ENCODE measurements around the gene FRAS1. TPM values are rescaled to one million over a fixed set of nuclear protein-coding genes. Genes with fewer than 3 reads are reported as not detected.
"Not testable (repeated sequence)": the region's sequence is repeated elsewhere in the genome, so short reads cannot be mapped to it uniquely, and the experiment has no call there.

Gene FRAS1
- total RNA-seq, 2 experiments from 2014 or later: not detected

- H3K4me1 Mint-ChIP-seq (ENCODE audit: low read depth): no peaks in the 10 kb centered on the region
- ChIA-PET POLR2A (no interaction called here), CTCF (no interaction called here)
- DNase-seq (no peak), ATAC-seq (ENCODE audit: poor library complexity) (no peak)
- H3K4me3 Mint-ChIP-seq: no peak overlapping the region
- Histone ChIP-seq H3K9me3 (ENCODE audit: control insufficient read depth in 1 of 2, insufficient read depth in 1 of 2, low read length in 2 of 2) (no peaks in the 10 kb centered on the region), H3K27ac (ENCODE audit: low read depth in 1 of 2, low read length in 2 of 2) (no peak overlapping the region), H3K4me1 (ENCODE audit: insufficient read depth, low read length) (no peaks in the 10 kb centered on the region), H3K27me3 (ENCODE audit: control insufficient read depth in 1 of 2, insufficient read depth in 2 of 2, low read length in 2 of 2) (peaks cover 0 to 9% of the 10 kb centered on the region in 2 experiments), H3K36me3 (ENCODE audit: insufficient read depth, low read length) (no peaks in the 10 kb centered on the region), H3K4me3 (ENCODE audit: low read length) (no peak overlapping the region)
- H3K36me3 Mint-ChIP-seq (ENCODE audit: low read depth): no peaks in the 10 kb centered on the region
- no peak overlapping the region for H3K27ac Mint-ChIP-seq
- intact Hi-C loops (cut with DNase I, micrococcal nuclease): no loop called here
- H3K9me3 Mint-ChIP-seq: no peaks in the 10 kb centered on the region
- H3K27me3 Mint-ChIP-seq: peaks cover 13% of the 10 kb centered on the region
- no peak for TF ChIP-seq CTCF (IDR thresholded peaks at IDR 0.05)
These were observed 266.3 kb downstream of the FRAS1 start for GRCh38 chr4:78323439-78323838.

- Histone ChIP-seq H3K27me3 (ENCODE audit: control insufficient read depth in 1 of 2, insufficient read depth in 2 of 2, low read length in 2 of 2) (peaks cover 0 to 9% of the 10 kb centered on the region in 2 experiments), H3K4me3 (ENCODE audit: low read length) (no peak overlapping the region), H3K9me3 (ENCODE audit: control insufficient read depth in 1 of 2, insufficient read depth in 1 of 2, low read length in 2 of 2) (no peaks in the 10 kb centered on the region), H3K4me1 (ENCODE audit: insufficient read depth, low read length) (no peaks in the 10 kb centered on the region), H3K27ac (ENCODE audit: low read depth in 1 of 2, low read length in 2 of 2) (no peak overlapping the region), H3K36me3 (ENCODE audit: insufficient read depth, low read length) (no peaks in the 10 kb centered on the region)
- DNase-seq (no peak), ATAC-seq (ENCODE audit: poor library complexity) (no peak)
- ChIA-PET POLR2A (no interaction called here), CTCF (no interaction called here)
- peaks cover 5% of the 10 kb centered on the region for H3K27me3 Mint-ChIP-seq
- H3K27ac Mint-ChIP-seq: no peak overlapping the region
- H3K9me3 Mint-ChIP-seq: no peaks in the 10 kb centered on the region
- intact Hi-C loops (cut with DNase I, micrococcal nuclease): no loop called here
- no peaks in the 10 kb centered on the region for H3K4me1 Mint-ChIP-seq (ENCODE audit: low read depth)
- H3K4me3 Mint-ChIP-seq: no peak overlapping the region
- TF ChIP-seq CTCF (IDR thresholded peaks at IDR 0.05): no peak
- no peaks in the 10 kb centered on the region for H3K36me3 Mint-ChIP-seq (ENCODE audit: low read depth)
These were observed 267.5 kb downstream of the FRAS1 start for GRCh38 chr4:78324625-78325024.

- peaks cover 0 to 2% of the 10 kb centered on the region in 2 experiments for H3K27me3 ChIP-seq (ENCODE audit: control insufficient read depth in 1 of 2, insufficient read depth in 2 of 2, low read length in 2 of 2)
These were observed 268.4 kb downstream of the FRAS1 start for GRCh38 chr4:78325271-78326157.

GRCh38 chr4:78328591-78328990 is 271.5 kb downstream of the FRAS1 start:
- CTCF ChIA-PET; H3K4me3 Mint-ChIP-seq; DNase-seq; H3K36me3 Mint-ChIP-seq (ENCODE audit: low read depth); ATAC-seq (ENCODE audit: poor library complexity); H3K9me3 ChIP-seq (ENCODE audit: control insufficient read depth in 1 of 2, insufficient read depth in 1 of 2, low read length in 2 of 2); H3K27me3 ChIP-seq (ENCODE audit: control insufficient read depth in 1 of 2, insufficient read depth in 2 of 2, low read length in 2 of 2); H3K4me3 ChIP-seq (ENCODE audit: low read length); H3K27ac Mint-ChIP-seq; POLR2A ChIA-PET; H3K27ac ChIP-seq (ENCODE audit: low read depth in 1 of 2, low read length in 2 of 2); H3K36me3 ChIP-seq (ENCODE audit: insufficient read depth, low read length); H3K9me3 Mint-ChIP-seq; H3K4me1 ChIP-seq (ENCODE audit: insufficient read depth, low read length); intact Hi-C loops (cut with DNase I, micrococcal nuclease); H3K27me3 Mint-ChIP-seq; H3K4me1 Mint-ChIP-seq (ENCODE audit: low read depth): not testable (repeated sequence)

More at GRCh38 chr4:78325271-78326157, 268.4 kb downstream of the FRAS1 start:
- CTCF ChIA-PET: no interaction called here
- no peak overlapping the region for H3K4me3 ChIP-seq (ENCODE audit: low read length)
- POLR2A ChIA-PET: no interaction called here
- Mint-ChIP-seq H3K4me3 (no peak overlapping the region), H3K27me3 (peaks cover 5% of the 10 kb centered on the region), H3K9me3 (no peaks in the 10 kb centered on the region), H3K36me3 (ENCODE audit: low read depth) (no peaks in the 10 kb centered on the region), H3K4me1 (ENCODE audit: low read depth) (no peaks in the 10 kb centered on the region), H3K27ac (no peak overlapping the region)
- ATAC-seq (ENCODE audit: poor library complexity): no peak
- H3K4me1 ChIP-seq (ENCODE audit: insufficient read depth, low read length): no peaks in the 10 kb centered on the region
- no peak for DNase-seq
- H3K27ac ChIP-seq (ENCODE audit: low read depth in 1 of 2, low read length in 2 of 2): no peak overlapping the region
- intact Hi-C loops (cut with DNase I, micrococcal nuclease): no loop called here
- H3K36me3 ChIP-seq (ENCODE audit: insufficient read depth, low read length): no peaks in the 10 kb centered on the region
- TF ChIP-seq CTCF (IDR thresholded peaks at IDR 0.05): no peak
- H3K9me3 ChIP-seq (ENCODE audit: control insufficient read depth in 1 of 2, insufficient read depth in 1 of 2, low read length in 2 of 2): no peaks in the 10 kb centered on the region

Measured in CD4-positive, alpha-beta T cell (primary cell).